ENCODE data around the gene GPC5. TPM values are rescaled to one million over a fixed set of nuclear protein-coding genes. Genes with fewer than 3 reads are reported as not detected.

Gene GPC5
- total RNA-seq, 2 donors from 2014 or later: 0.22 to 0.51 TPM

- no peaks in the 10 kb centered on the region for H3K4me1 ChIP-seq (ENCODE audit: control insufficient read depth, insufficient read depth, low read length)
- Mint-ChIP-seq H3K9me3 (no peaks in the 10 kb centered on the region), H3K27ac (no peak overlapping the region), H3K4me3 (no peak overlapping the region), H3K27me3 (ENCODE audit: insufficient read depth) (no peaks in the 10 kb centered on the region), H3K36me3 (ENCODE audit: low read depth) (no peaks in the 10 kb centered on the region), H3K4me1 (no peaks in the 10 kb centered on the region)
- TF ChIP-seq, protein P1, sequence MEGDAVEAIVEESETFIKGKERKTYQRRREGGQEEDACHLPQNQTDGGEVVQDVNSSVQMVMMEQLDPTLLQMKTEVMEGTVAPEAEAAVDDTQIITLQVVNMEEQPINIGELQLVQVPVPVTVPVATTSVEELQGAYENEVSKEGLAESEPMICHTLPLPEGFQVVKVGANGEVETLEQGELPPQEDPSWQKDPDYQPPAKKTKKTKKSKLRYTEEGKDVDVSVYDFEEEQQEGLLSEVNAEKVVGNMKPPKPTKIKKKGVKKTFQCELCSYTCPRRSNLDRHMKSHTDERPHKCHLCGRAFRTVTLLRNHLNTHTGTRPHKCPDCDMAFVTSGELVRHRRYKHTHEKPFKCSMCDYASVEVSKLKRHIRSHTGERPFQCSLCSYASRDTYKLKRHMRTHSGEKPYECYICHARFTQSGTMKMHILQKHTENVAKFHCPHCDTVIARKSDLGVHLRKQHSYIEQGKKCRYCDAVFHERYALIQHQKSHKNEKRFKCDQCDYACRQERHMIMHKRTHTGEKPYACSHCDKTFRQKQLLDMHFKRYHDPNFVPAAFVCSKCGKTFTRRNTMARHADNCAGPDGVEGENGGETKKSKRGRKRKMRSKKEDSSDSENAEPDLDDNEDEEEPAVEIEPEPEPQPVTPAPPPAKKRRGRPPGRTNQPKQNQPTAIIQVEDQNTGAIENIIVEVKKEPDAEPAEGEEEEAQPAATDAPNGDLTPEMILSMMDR (conservative IDR thresholded peaks at IDR 0.05): no peak
- DNase-seq: no peak
- no peaks in the 10 kb centered on the region for H3K9me3 ChIP-seq (ENCODE audit: control insufficient read depth, low read length)
- H3K27ac ChIP-seq (ENCODE audit: low read depth, low read length): no peak overlapping the region
- no peaks in the 10 kb centered on the region for H3K36me3 ChIP-seq (ENCODE audit: control insufficient read depth, insufficient read depth, low read length)
- H3K9ac ChIP-seq (ENCODE audit: extremely low read depth, low read length, poor library complexity, severe bottlenecking): no peak overlapping the region
- H3K4me3 ChIP-seq (ENCODE audit: low read length): no peak overlapping the region
- H3K27me3 ChIP-seq (ENCODE audit: control insufficient read depth, insufficient read depth, low read length, poor library complexity, severe bottlenecking): no peaks in the 10 kb centered on the region
These were observed 947.6 kb downstream of the GPC5 start for GRCh38 chr13:92346046-92346445.

DNA sequence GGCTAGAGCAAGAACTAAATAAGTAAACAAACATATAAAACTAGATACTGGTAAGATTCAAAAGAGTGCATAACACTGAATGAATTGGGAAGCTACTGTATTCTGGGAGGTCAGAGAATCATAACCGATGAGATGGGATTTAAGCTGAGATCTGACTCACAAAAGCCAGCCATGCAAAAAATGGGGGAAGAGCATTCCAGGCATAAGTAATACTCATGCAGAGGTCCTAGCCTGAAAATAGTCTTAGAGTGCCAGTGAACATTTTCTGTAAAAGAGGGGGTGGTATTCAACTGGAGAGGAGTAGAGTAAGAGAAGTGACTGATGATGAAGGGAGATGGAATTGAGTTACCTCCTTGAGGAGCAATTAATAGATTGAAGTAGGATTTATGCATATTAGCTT lies 956.2 kb downstream of the GPC5 start:
- TF ChIP-seq, protein P1 (conservative IDR thresholded peaks at IDR 0.05): no peak
- no peak overlapping the region for H3K4me3 ChIP-seq (ENCODE audit: low read length)
- no peaks in the 10 kb centered on the region for H3K4me1 ChIP-seq (ENCODE audit: control insufficient read depth, insufficient read depth, low read length)
- Mint-ChIP-seq H3K27ac (no peak overlapping the region), H3K27me3 (ENCODE audit: insufficient read depth) (no peaks in the 10 kb centered on the region), H3K9me3 (peaks cover 22% of the 10 kb centered on the region), H3K36me3 (ENCODE audit: low read depth) (no peaks in the 10 kb centered on the region), H3K4me3 (no peak overlapping the region), H3K4me1 (no peaks in the 10 kb centered on the region)
- H3K27ac ChIP-seq (ENCODE audit: low read depth, low read length): no peak overlapping the region
- H3K9ac ChIP-seq (ENCODE audit: extremely low read depth, low read length, poor library complexity, severe bottlenecking): no peak overlapping the region
- 89 to 92% methylated on average over 1 of the region's 1 CpG for WGBS, 2 experiments (ENCODE audit: insufficient coverage in 1 of 2, insufficient read length in 1 of 2)
- peaks cover 19% of the 10 kb centered on the region for H3K9me3 ChIP-seq (ENCODE audit: control insufficient read depth, low read length)
- no peak for DNase-seq
- H3K27me3 ChIP-seq (ENCODE audit: control insufficient read depth, insufficient read depth, low read length, poor library complexity, severe bottlenecking): no peaks in the 10 kb centered on the region
- no peaks in the 10 kb centered on the region for H3K36me3 ChIP-seq (ENCODE audit: control insufficient read depth, insufficient read depth, low read length)

- Mint-ChIP-seq H3K27me3 (ENCODE audit: insufficient read depth) (no peaks in the 10 kb centered on the region), H3K4me3 (no peak overlapping the region), H3K9me3 (peaks cover 28% of the 10 kb centered on the region), H3K4me1 (no peaks in the 10 kb centered on the region), H3K36me3 (ENCODE audit: low read depth) (no peaks in the 10 kb centered on the region), H3K27ac (no peak overlapping the region)
- no peaks in the 10 kb centered on the region for H3K27me3 ChIP-seq (ENCODE audit: control insufficient read depth, insufficient read depth, low read length, poor library complexity, severe bottlenecking)
- TF ChIP-seq, protein P1 (conservative IDR thresholded peaks at IDR 0.05): peak; percentile 77
- H3K36me3 ChIP-seq (ENCODE audit: control insufficient read depth, insufficient read depth, low read length): no peaks in the 10 kb centered on the region
- H3K4me1 ChIP-seq (ENCODE audit: control insufficient read depth, insufficient read depth, low read length): no peaks in the 10 kb centered on the region
- H3K27ac ChIP-seq (ENCODE audit: low read depth, low read length): no peak overlapping the region
- peaks cover 25% of the 10 kb centered on the region for H3K9me3 ChIP-seq (ENCODE audit: control insufficient read depth, low read length)
- H3K9ac ChIP-seq (ENCODE audit: extremely low read depth, low read length, poor library complexity, severe bottlenecking): no peak overlapping the region
- no peak overlapping the region for H3K4me3 ChIP-seq (ENCODE audit: low read length)
- WGBS, 2 experiments (ENCODE audit: insufficient coverage in 1 of 2, insufficient read length in 1 of 2): 14 to 28% methylated on average over 1 of the region's 1 CpG
- DNase-seq: peak; percentile 76
These were observed 956.8 kb downstream of the GPC5 start for GRCh38 chr13:92355213-92355612.
